Limb (tissue), 2 donors: ENCODE results near the gene LRRC38.

Source experiments
- DNase-seq, 2 donors: peaks; one replicate each; pipeline ENCODE4 v3.0.0-alpha.2; 2016; ENCODE audit errors: extremely low spot score in 2 of 2

LRRC38 gene

DNA sequence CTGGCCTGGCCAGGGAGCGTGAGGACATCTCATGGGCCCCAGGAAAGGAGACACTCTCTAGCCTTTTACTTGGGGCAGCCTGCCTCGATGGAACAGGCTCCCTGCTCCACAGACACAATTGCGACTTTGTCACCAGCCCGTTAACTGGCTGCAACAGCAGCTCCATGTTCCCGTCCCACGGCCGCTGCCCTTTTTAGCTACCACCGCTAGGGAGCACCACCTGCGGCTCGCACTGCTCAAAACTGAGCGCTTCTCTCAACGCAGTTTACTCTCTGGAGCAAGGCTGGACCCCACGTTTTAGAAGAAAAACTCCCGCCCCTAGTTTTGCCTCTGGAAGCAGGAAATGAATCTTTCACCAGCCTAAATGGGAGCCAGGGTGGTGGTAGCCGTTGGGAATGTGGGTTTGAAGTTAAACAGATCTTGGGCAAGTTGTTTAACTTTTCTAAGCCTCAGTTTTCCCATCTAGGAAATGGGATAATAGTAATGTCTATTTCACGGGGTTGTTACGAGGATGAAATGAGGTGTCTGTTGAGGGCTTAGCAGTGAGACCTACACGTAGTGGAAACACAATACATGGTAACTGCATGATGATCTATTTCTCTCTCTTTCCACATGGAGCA lies 3.5 kb upstream of the LRRC38 start:
- no peak for DNase-seq

GRCh38 chr1:13516606-13517005 lies 2.8 kb upstream of the LRRC38 start:
- DNase-seq: peak in 1 of 2 donors; percentile 42

DNA sequence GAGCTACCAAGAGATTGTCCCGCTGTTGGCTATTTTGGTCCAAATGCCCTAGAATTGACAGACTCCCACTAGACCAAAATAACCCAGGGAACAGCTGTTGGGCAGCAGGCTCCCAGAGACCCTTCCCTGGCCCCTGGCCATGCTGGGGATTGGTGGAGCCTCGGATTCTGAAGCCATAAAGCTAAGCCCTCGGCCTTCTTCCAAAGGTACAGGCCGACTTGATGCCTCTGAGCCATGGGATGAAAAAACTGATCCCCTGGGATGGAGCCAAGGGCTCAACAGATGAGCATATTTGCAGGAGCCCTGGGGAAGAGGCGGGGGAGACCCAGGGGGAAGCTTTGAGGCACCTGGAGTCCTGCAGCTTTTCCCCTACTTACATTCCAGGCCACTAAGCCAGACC lies 1.0 kb upstream of the LRRC38 start:
- DNase-seq: peak in 1 of 2 donors; percentile 40

DNA sequence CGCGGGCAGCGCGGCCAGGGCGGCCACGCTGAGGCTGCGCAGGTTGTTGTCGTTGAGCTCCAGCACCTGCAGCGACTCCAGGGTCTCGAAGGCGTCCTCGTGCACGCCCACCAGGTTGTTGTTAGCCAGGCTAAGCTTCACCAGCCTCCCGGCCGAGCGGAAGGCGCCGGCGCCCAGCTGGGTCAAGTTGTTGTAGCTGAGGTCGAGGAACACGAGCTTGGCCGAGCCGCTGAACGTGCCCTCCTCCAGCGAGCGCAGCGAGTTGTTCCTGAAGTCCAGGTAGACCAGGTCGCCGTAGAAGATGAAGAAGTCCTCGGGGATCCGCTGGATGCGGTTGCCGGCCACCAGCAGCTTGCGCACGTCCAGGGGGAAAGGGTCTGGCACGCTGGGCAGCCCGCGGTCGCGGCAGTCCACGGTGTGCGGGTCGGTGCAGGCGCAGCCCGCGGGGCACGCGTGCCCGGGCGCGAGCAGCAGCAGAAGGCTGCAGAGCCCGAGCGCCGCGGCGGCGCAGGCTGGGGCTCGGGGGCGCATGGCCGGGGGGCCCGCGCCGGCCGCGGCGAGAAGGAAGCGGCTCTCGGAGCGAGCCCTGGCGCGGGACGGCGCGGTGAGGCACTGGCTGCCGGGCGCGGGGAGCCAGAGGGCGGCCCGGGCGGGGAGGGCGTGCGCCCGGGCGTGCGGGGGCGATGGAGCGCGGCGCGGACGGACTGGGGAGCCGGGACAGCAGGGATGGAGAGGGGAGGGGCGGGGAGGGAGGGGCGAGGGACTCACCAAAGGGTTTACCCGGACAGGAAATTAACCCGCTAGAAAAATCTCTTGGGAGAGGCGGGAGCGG lies 524 bp downstream of the LRRC38 start:
- peak in 1 of 2 donors; percentile 38 for DNase-seq

- DNase-seq: no peak
These were observed 1.3 kb downstream of the LRRC38 start for GRCh38 chr1:13512472-13512871.

GRCh38 chr1:13510499-13510898 lies 3.3 kb downstream of the LRRC38 start:
- DNase-seq: no peak

GRCh38 chr1:13507075-13507474 lies 6.7 kb downstream of the LRRC38 start:
- DNase-seq: no peak

DNA sequence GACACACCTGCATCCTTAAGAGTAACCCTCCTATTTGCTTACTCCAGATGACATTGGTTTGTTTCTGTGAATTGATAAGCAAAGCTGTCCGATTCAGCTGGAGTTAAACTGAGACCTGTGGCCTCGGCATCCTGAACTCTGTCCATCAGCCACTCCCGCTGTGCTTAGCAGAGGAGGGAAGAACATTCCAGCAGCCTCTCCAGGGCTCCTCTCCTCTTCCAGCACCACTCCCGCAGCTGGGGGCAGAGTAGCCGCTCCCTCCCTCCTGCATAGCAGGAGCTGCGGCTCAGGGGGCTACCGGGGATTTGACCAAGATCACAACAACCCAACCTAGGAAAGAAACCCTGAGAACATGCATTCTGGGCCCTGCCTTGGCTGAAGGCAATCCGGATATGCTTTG lies 8.8 kb downstream of the LRRC38 start:
- DNase-seq: no peak

DNA sequence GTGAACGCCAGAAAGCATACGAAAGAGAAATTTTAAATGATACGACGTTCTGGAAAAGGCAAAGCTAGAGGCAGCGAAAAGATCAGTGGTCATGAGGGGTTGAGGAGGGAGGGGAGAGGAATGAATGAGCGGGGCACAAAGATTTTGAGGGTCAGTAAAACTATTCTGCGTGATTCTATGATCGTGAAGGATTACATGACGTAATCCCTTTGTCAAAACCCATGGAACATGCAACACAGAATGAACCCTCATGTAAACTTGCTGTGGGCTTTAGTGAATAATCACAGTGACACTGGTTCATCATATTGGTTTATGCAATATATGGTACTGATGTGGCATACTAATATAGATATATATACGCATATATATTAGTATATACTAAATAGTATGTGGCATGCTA lies 13.0 kb downstream of the LRRC38 start:
- no peak for DNase-seq

DNA sequence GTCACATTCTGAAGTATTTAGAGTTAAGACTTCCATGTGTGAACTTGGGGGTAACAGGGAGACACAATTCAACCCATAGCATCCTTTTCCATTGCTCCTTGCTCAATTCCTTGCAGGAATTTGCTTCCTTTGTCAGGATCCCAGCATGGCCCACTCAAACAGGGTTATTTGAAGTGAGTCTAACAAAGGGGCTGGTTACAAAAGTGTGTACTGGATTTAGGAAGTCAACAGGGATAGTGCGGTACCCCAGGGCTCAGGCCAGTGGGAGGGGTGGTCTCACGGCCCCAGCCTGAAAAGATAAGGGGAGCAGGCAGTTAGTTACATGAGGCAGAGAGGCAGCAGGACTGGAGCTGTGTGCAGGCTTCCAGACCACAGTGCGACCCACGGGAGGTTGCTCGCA lies 14.4 kb downstream of the LRRC38 start:
- DNase-seq: no peak

- no peak for DNase-seq
These were observed 15.2 kb downstream of the LRRC38 start for GRCh38 chr1:13498553-13498952.

- no peak for DNase-seq
These were observed 18.6 kb downstream of the LRRC38 start for GRCh38 chr1:13495186-13495585.

DNA sequence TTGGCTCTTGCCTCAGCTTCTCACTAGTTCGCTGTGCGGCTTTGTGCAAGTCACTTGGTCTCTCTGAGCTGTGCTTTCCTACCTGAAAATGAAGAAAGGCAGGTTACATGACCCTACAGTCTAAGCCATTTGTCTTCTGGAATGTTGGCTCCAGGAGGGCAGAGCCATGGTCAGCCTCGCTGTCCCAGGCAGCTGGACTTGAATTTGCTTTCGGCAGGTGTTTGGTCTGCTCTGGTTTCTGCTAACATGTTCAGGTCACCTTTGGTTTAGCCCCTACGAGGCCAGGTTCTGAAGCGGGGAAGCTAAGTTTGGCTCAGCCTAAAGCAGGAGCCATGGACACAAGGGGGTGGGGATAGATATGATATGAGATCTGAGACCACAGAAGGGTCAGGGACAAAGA lies 19.1 kb downstream of the LRRC38 start:
- DNase-seq: no peak

GRCh38 chr1:13494025-13494424 lies 19.8 kb downstream of the LRRC38 start:
- DNase-seq: no peak

- DNase-seq: no peak
These were observed 21.1 kb downstream of the LRRC38 start for GRCh38 chr1:13492711-13493110.

DNA sequence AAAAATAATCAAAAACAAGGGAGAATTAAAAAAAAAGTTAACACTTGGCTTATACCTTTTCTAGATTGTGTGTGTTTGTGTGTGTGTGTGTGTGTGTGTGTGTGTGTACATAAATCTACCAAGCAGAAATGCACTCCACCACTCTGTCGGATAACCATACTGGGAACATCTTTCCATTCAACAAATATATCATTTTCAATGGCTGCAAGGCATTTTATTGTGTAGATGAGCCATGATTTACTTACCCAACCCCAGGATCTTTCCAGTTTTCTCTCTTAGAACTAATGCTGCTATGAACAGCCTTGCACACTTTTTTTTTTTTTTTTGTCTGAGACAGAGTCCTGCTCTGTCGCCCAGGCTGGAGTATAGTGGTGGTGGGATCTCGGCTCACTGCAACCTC lies 25.8 kb downstream of the LRRC38 start:
- DNase-seq: no peak

- no peak for DNase-seq
These were observed 26.5 kb downstream of the LRRC38 start for GRCh38 chr1:13487143-13487868.

- DNase-seq: no peak
These were observed 29.9 kb downstream of the LRRC38 start for GRCh38 chr1:13483946-13484345.

DNA sequence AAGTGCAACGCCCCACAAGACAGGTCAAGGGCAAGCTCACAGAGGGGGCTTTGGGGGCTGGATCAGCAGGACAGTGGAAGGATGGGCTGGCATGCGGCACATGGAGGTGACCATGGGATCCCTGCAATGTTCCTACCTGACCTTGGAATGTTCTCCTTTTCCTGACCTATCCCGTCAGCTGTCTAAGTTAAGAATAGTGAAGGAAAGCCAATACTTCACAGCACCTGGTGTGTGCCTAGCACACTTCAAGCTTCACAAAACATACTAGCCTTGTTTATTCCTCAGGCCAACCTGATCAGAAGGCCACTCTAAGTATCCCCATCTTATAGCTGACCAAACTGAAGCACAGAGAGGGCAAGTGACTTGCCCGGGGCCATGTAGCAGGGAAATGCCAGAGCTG lies 31.2 kb downstream of the LRRC38 start:
- no peak for DNase-seq

DNA sequence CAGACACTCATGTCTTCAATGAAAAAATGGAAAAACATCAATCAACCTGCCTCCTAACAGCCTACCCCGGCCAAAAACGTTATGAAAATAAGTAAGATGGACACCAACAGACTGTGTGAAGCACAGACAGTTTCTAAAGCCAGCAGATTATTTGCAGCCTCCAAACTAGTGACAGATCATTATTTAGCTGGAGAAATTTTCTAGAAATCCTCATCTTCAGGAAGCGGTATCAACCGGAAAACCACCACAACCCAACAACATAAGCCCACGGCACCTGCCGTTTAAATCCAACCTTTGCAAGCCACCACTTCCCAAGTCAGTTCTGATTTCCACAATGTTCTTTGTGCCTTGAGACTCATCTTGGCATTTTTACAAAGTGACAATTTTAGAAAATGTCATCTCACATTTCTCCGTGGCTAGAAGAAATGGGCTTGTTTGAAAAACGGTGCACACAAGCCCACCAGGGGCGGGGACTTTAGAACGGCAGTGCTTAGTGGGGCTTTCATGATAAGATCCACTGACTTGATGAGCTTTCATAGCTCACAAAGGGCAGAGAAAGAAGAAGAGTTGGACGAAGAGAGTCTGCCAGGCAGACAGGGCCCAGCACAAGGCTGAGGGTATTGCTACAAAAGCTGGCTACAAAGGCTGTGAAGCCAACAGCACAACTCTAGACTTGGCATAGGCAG lies 34.5 kb downstream of the LRRC38 start:
- no peak for DNase-seq

DNA sequence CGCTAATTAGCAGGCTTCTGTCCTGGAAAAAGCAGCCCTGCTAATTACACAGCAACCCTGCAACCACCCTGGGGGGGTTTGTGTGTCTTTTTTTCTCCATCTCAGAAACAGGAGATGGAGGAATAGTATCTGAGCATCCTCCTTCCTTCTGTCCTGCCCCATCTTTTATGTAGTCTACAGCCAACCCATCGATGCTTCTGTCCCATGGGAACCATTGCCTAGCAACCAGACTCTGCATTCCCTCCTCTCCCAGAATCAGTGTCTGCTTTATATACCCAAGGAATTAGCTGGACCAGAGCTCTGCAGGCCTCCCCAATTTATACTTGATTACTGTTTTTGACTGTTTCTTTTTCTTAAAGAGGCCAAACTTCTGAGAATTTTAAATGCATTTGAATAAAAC lies 35.1 kb downstream of the LRRC38 start:
- no peak for DNase-seq

DNA sequence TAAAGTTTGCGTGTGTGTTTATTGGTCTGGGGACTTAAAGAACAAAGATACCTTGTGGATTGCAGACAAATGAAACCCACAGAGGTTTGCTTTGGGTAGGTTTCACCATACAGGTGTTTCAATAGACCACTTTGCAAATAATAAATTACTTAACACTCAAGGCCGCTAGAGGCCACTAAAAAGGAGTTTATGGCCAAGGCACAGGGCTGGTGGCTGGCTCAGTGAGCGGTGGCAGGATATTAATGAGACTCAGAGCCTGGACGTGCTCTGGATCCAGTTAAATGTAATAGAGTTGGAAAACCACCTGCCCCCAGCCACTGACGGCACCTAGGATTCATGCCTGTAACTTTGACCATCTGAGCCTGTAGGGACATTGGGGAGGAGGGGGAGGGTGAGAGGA lies 44.5 kb downstream of the LRRC38 start:
- peak in 1 of 2 donors; percentile 38 for DNase-seq
